HG03378 (cell line): ENCODE measurements around the gene FKBP15.

ENCODE experiments used
- ATAC-seq: cut with Tn5 transposase; IDR thresholded peaks from one replicate; pipeline ENCODE4 v1.9.1; 2021; ENCODE audit warnings: mild to moderate bottlenecking, moderate library complexity; ENCODE audit not compliant: unreplicated experiment

The FKBP15 gene

GRCh38 chr9:113231701-113232100 is 10.6 kb upstream of the FKBP15 start:
- no peak for ATAC-seq

- no peak for ATAC-seq
Observed at GRCh38 chr9:113228130-113228665, 7.1 kb upstream of the FKBP15 start.

- ATAC-seq, result no peak
Observed at GRCh38 chr9:113227436-113227835, 6.4 kb upstream of the FKBP15 start.

GRCh38 chr9:113223963-113224362 is 2.9 kb upstream of the FKBP15 start:
- no peak for ATAC-seq

GRCh38 chr9:113222482-113222841 is 1.4 kb upstream of the FKBP15 start:
- ATAC-seq, result no peak

- no peak for ATAC-seq
Observed at GRCh38 chr9:113221800-113222481, 864 bp upstream of the FKBP15 start.

GRCh38 chr9:113220467-113221002 is 542 bp downstream of the FKBP15 start:
- ATAC-seq, result no peak

- peak; percentile 72 for ATAC-seq
Observed at GRCh38 chr9:113219969-113220368, 1.1 kb downstream of the FKBP15 start.

- peak; percentile 47 for ATAC-seq
Observed at GRCh38 chr9:113219186-113219936, 1.7 kb downstream of the FKBP15 start.

- ATAC-seq, result no peak
Observed at GRCh38 chr9:113216406-113216805, 4.7 kb downstream of the FKBP15 start.

GRCh38 chr9:113215132-113215531 is 5.9 kb downstream of the FKBP15 start:
- ATAC-seq, result peak; percentile 30

- no peak for ATAC-seq
Observed at GRCh38 chr9:113210815-113211214, 10.3 kb downstream of the FKBP15 start.

GRCh38 chr9:113205861-113206260 is 15.2 kb downstream of the FKBP15 start:
- no peak for ATAC-seq

- no peak for ATAC-seq
Observed at GRCh38 chr9:113205432-113205831, 15.6 kb downstream of the FKBP15 start.

GRCh38 chr9:113199683-113200329 is 21.3 kb downstream of the FKBP15 start:
- no peak for ATAC-seq

GRCh38 chr9:113192455-113192854 is 28.6 kb downstream of the FKBP15 start:
- ATAC-seq, result no peak

- ATAC-seq, result no peak
Observed at GRCh38 chr9:113187929-113188595, 33.0 kb downstream of the FKBP15 start.

GRCh38 chr9:113186137-113186755 is 34.8 kb downstream of the FKBP15 start:
- no peak for ATAC-seq

- no peak for ATAC-seq
Observed at GRCh38 chr9:113185271-113185670, 35.8 kb downstream of the FKBP15 start.

GRCh38 chr9:113184539-113184938 is 36.5 kb downstream of the FKBP15 start:
- ATAC-seq, result no peak
